Upper lobe of right lung (tissue), 1 donor: ENCODE data around the gene SAPCD1. TPM values are rescaled to one million over a fixed set of nuclear protein-coding genes. Genes with fewer than 3 reads are reported as not detected.

Experiments used
- ATAC-seq: fragments of 200-7000 bp; cut with Tn5 transposase; one replicate; pipeline ENCODE4 v1.9.1; 2020; ENCODE audit warnings: mild to moderate bottlenecking, moderate library complexity
- DNase-seq: peaks from one replicate; pipeline ENCODE4 v3.0.0-alpha.2; 2020
- H3K27ac ChIP-seq: fragments of 200-600 bp; one replicate; pipeline ENCODE4 v1.8.0; 2022
- H3K27me3 ChIP-seq: fragments of 200-600 bp; one replicate; pipeline ENCODE4 v1.8.0; 2022; ENCODE audit warnings: mild to moderate bottlenecking
- H3K36me3 ChIP-seq: fragments of 200-600 bp; one replicate; pipeline ENCODE4 v1.8.0; 2022
- H3K4me1 ChIP-seq: fragments of 200-600 bp; one replicate; pipeline ENCODE4 v1.8.0; 2022
- H3K4me3 ChIP-seq: fragments of 200-600 bp; one replicate; pipeline ENCODE4 v1.8.0; 2022; ENCODE audit warnings: mild to moderate bottlenecking
- H3K9me3 ChIP-seq: fragments of 200-600 bp; one replicate; pipeline ENCODE4 v1.8.0; 2022
- intact Hi-C: fragments of 100-400 bp; cut with DNase I; formaldehyde crosslinking; loops from one replicate; pipeline ENCODE4 v1.11.0; 2022
- total RNA-seq: library from RNA; stranded (reverse); fragmentation: NEBNext Ultra II Directional; extraction: Animal tissue kit (Norgen Biotek cat#: 25700); gene quantifications from one replicate; pipeline ENCODE4 v1.2.1, GENCODE V29; 2021
- TF ChIP-seq, protein P1 (sequence below): fragments of 200-600 bp; IDR thresholded peaks from one replicate; pipeline ENCODE4 v1.8.0; 2022; ENCODE audit warnings: antibody characterized with exemption
- donor health status: DM: no; HTN: yes; CAD: no; lungs with severe emphysema.

The SAPCD1 gene
- total RNA-seq, 1 donor from 2014 or later: 2.6 TPM

DNA sequence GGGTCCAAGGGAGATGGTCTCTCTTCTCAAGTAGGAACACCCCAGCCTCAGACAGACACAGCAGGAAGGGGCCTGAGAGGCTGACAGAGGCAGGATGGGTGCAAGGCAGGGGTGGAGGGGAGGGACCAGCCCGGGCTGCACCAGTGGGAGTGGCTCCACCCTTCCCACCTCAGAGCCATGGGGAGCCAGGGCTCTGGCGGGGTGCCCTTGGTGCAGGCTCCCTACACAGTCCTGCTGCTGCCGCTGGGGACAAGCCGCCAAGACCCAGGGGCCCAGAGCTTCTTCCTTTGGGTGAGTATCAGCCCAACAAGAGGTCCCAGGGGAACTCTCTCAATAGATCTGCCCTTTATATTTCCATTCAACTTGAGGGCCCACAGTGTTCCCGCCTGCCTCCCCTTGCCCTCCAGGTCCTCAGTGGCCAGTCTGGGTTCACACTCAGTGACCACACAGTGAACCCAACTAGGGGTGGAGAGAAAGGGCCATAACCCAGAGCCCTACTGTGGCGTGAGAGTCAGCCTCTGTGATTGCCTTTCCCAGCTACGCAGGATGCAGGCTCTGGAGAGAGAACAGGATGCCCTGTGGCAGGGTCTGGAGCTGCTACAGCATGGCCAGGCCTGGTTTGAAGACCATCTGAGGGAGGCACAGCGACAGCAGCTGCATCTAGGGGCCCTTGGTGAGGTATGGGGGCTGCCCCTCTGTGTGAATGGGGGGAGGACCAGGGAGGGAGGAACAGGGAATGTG is 592 bp downstream of the SAPCD1 start:
- no peak overlapping the region for H3K27ac ChIP-seq
- no peaks in the 10 kb centered on the region for H3K36me3 ChIP-seq
- TF ChIP-seq, protein P1, sequence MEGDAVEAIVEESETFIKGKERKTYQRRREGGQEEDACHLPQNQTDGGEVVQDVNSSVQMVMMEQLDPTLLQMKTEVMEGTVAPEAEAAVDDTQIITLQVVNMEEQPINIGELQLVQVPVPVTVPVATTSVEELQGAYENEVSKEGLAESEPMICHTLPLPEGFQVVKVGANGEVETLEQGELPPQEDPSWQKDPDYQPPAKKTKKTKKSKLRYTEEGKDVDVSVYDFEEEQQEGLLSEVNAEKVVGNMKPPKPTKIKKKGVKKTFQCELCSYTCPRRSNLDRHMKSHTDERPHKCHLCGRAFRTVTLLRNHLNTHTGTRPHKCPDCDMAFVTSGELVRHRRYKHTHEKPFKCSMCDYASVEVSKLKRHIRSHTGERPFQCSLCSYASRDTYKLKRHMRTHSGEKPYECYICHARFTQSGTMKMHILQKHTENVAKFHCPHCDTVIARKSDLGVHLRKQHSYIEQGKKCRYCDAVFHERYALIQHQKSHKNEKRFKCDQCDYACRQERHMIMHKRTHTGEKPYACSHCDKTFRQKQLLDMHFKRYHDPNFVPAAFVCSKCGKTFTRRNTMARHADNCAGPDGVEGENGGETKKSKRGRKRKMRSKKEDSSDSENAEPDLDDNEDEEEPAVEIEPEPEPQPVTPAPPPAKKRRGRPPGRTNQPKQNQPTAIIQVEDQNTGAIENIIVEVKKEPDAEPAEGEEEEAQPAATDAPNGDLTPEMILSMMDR: no peak
- DNase-seq (no peak), ATAC-seq (no peak)
- H3K27me3 ChIP-seq: no peaks in the 10 kb centered on the region
- H3K4me3 ChIP-seq: no peak overlapping the region
- no peaks in the 10 kb centered on the region for H3K4me1 ChIP-seq
- intact Hi-C loops: no loop called here
- H3K9me3 ChIP-seq: no peaks in the 10 kb centered on the region

DNA sequence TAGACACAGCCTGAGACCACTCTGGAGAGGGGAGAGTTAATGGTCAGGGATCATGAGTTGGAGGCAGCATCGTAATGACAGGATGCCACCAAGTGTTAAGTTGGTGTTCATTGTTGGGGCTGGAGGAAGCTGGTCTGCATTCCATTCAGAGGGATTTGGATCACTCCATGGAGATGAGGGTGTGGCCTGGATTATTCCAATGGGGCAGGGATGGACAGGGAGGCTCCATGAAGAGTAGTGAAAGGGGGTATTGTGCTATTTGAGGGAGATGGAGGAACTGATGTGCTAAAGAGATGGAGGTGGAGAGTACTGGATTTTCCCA is 1.1 kb downstream of the SAPCD1 start:
- no peaks in the 10 kb centered on the region for H3K9me3 ChIP-seq
- ATAC-seq (peak; percentile 31), DNase-seq (no peak)
- no peak overlapping the region for H3K4me3 ChIP-seq
- H3K27me3 ChIP-seq: no peaks in the 10 kb centered on the region
- H3K4me1 ChIP-seq: no peaks in the 10 kb centered on the region
- intact Hi-C loops: no loop called here
- H3K36me3 ChIP-seq: no peaks in the 10 kb centered on the region
- H3K27ac ChIP-seq: no peak overlapping the region
- TF ChIP-seq, protein P1: no peak

GRCh38 chr6:31764198-31764597 is 1.7 kb downstream of the SAPCD1 start:
- ATAC-seq (no peak), DNase-seq (no peak)
- Histone ChIP-seq H3K36me3 (no peaks in the 10 kb centered on the region), H3K4me1 (peaks cover 4% of the 10 kb centered on the region), H3K9me3 (no peaks in the 10 kb centered on the region), H3K27me3 (no peaks in the 10 kb centered on the region), H3K27ac (no peak overlapping the region), H3K4me3 (no peak overlapping the region)
- intact Hi-C loops: no loop called here
- TF ChIP-seq, protein P1: no peak

- no peaks in the 10 kb centered on the region for H3K27me3 ChIP-seq
- ATAC-seq: no peak
- TF ChIP-seq, protein P1: no peak
- peaks cover 6% of the 10 kb centered on the region for H3K4me1 ChIP-seq
- no peaks in the 10 kb centered on the region for H3K36me3 ChIP-seq
- H3K9me3 ChIP-seq: no peaks in the 10 kb centered on the region
- intact Hi-C loops: no loop called here
- no peak overlapping the region for H3K27ac ChIP-seq
- DNase-seq: no peak
- no peak overlapping the region for H3K4me3 ChIP-seq
Observed at GRCh38 chr6:31765559-31765909, 3.1 kb downstream of the SAPCD1 start.

DNA sequence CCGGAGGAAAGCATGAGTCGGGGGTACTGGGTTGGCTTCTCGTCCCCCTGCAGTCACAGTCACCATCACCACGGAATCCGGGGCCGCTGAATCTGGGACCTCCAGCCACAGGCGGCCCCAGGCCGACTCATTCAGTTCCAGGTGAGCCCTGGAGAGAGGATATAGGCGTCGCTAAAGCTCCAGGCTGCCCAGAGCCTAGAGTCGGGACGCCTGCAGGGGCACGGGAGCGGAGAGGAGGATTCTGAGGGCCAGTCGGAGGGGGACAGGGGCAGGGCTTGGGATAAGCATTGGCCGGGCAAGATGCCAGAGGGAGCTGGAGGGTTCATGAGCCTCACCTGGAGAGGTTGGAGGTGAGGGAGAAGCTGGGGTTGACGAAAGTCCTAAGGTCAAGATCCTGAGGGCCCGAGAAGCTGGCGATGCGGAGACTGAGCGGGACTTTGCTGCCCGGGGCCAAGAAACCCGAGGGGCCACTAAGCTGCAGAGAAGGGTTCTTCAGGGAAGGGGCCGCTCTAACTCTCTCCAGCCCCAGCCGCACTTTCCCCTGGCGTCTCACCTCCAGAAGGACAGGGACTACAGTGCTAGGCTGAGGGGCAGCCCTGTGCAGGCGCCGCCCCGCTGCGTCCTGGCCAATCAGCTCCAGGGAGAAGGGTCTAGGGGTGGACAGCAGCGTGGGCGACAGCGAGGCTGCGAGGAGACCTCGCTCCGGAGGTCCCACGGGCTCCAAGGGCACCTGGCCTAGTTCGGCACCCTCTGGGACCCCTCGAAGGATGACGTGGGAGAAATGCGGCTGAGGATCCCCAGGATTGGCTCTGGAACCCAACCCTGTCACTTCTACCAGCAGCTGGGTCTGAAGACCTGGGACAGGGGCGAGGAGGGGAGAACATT is 3.7 kb downstream of the SAPCD1 start:
- Histone ChIP-seq H3K36me3 (no peaks in the 10 kb centered on the region), H3K9me3 (no peaks in the 10 kb centered on the region), H3K27me3 (no peaks in the 10 kb centered on the region), H3K27ac (no peak overlapping the region), H3K4me3 (peak overlapping the region; percentile 14), H3K4me1 (peaks cover 6% of the 10 kb centered on the region)
- DNase-seq: no peak
- no peak for ATAC-seq
- intact Hi-C loops: no loop called here
- TF ChIP-seq, protein P1: no peak
